Tibial artery (tissue), 4 donors: ENCODE results near the gene NADK2.
"Not testable (repeated sequence)": the region's sequence is repeated elsewhere in the genome, so short reads cannot be mapped to it uniquely, and the experiment has no call there.

ENCODE experiments used
- DNase-seq, 2 donors: peaks; one replicate each; pipeline ENCODE4 v3.0.0-alpha.2; 2019
- H3K27ac ChIP-seq, 2 donors: fragments of 200-600 bp; sonication (generic) in 1 of 2; 1 replicate in 1 of 2; 2 replicates in 1 of 2; pipeline ENCODE4 v1.5.1; 2018 to 2019; ENCODE audit warnings: mild to moderate bottlenecking in 1 of 2
- H3K27me3 ChIP-seq, 2 donors: fragments of 200-600 bp; sonication (generic) in 1 of 2; one replicate each; pipeline versions ENCODE4 v1.5.1 to v1.6.0; 2016 to 2019
- H3K36me3 ChIP-seq, 3 donors: fragments of 200-600 bp; sonication (generic) in 2 of 3; one replicate each; pipeline ENCODE4 v1.5.1; 2016 to 2019; ENCODE audit warnings: mild to moderate bottlenecking in 2 of 3
- H3K4me1 ChIP-seq, 4 donors: fragments of 200-600 bp; sonication (generic) in 2 of 4; 1 replicate in 3 of 4; 2 replicates in 1 of 4; pipeline ENCODE4 v1.5.1; 2016 to 2019
- H3K4me3 ChIP-seq, 2 donors: fragments of 200-600 bp; sonication (generic) in 1 of 2; 1 replicate in 1 of 2; 2 replicates in 1 of 2; pipeline ENCODE4 v1.5.1; 2018 to 2019; ENCODE audit warnings: mild to moderate bottlenecking in 2 of 2
- H3K9me3 ChIP-seq, 3 donors: fragments of 200-600 bp; sonication (generic) in 1 of 3; one replicate each; pipeline ENCODE4 v1.5.1; 2016 to 2019
- CTCF ChIP-seq, 2 experiments: fragments of 200-600 bp in 1 of 2; fragments of 450-650 bp in 1 of 2; IDR thresholded peaks; one replicate each; pipeline ENCODE4 v1.5.1; 2017 to 2019; ENCODE audit warnings: antibody characterized with exemption in 2 of 2, mild to moderate bottlenecking in 1 of 2, moderate library complexity in 1 of 2
- intact Hi-C: fragments of 100-400 bp; cut with DNase I; formaldehyde crosslinking; loops from one replicate; pipeline ENCODE4 v1.15.0; 2023; ENCODE audit warnings: low total_unique reads

NADK2 gene

GRCh38 chr5:36205329-36205728 is 36.4 kb downstream of the NADK2 start:
- no peak overlapping the region for H3K4me3 ChIP-seq
- DNase-seq: no peak
- H3K9me3 ChIP-seq: no peaks in the 10 kb centered on the region
- H3K4me1 ChIP-seq: peaks cover 0 to 6% (median 0%) of the 10 kb centered on the region in 4 donors
- H3K27me3 ChIP-seq: no peaks in the 10 kb centered on the region
- TF ChIP-seq CTCF (IDR thresholded peaks at IDR 0.05): no peak
- intact Hi-C loops: no loop called here
- H3K36me3 ChIP-seq: peaks cover 24 to 59% (median 53%) of the 10 kb centered on the region in 3 donors
- H3K27ac ChIP-seq: no peak overlapping the region

- Histone ChIP-seq H3K9me3 (no peaks in the 10 kb centered on the region), H3K36me3 (peaks cover 33 to 74% (median 64%) of the 10 kb centered on the region in 3 donors), H3K27me3 (no peaks in the 10 kb centered on the region), H3K27ac (no peak overlapping the region), H3K4me3 (no peak overlapping the region), H3K4me1 (peaks cover 0 to 6% (median 0%) of the 10 kb centered on the region in 4 donors)
- intact Hi-C loops: no loop called here
- no peak for DNase-seq
- TF ChIP-seq CTCF (IDR thresholded peaks at IDR 0.05): no peak
Measured at GRCh38 chr5:36202521-36202961, 39.2 kb downstream of the NADK2 start.

- H3K36me3 ChIP-seq: peaks cover 39 to 75% (median 67%) of the 10 kb centered on the region in 3 donors
Measured at GRCh38 chr5:36200513-36200912, 41.2 kb downstream of the NADK2 start.

GRCh38 chr5:36199620-36200019 is 42.1 kb downstream of the NADK2 start:
- H3K9me3 ChIP-seq: no peaks in the 10 kb centered on the region
- DNase-seq: no peak
- no peak overlapping the region for H3K4me3 ChIP-seq
- no peak for TF ChIP-seq CTCF (IDR thresholded peaks at IDR 0.05)
- no peak overlapping the region for H3K27ac ChIP-seq
- intact Hi-C loops: no loop called here
- H3K27me3 ChIP-seq: no peaks in the 10 kb centered on the region
- H3K4me1 ChIP-seq: peaks cover 0 to 6% (median 0%) of the 10 kb centered on the region in 4 donors
- H3K36me3 ChIP-seq: peaks cover 43 to 79% (median 67%) of the 10 kb centered on the region in 3 donors

More at GRCh38 chr5:36200513-36200912, 41.2 kb downstream of the NADK2 start:
- H3K27me3 ChIP-seq: no peaks in the 10 kb centered on the region
- peaks cover 0 to 6% (median 0%) of the 10 kb centered on the region in 4 donors for H3K4me1 ChIP-seq
- no peak overlapping the region for H3K27ac ChIP-seq
- H3K9me3 ChIP-seq: no peaks in the 10 kb centered on the region
- intact Hi-C loops: no loop called here
- DNase-seq: no peak
- no peak overlapping the region for H3K4me3 ChIP-seq
- TF ChIP-seq CTCF (IDR thresholded peaks at IDR 0.05): no peak

GRCh38 chr5:36198783-36199182 is 42.9 kb downstream of the NADK2 start:
- H3K27me3 ChIP-seq, H3K4me1 ChIP-seq, DNase-seq, H3K9me3 ChIP-seq, H3K4me3 ChIP-seq, H3K27ac ChIP-seq, intact Hi-C loops: not testable (repeated sequence)
- peaks cover 44 to 85% (median 66%) of the 10 kb centered on the region in 3 donors for H3K36me3 ChIP-seq

GRCh38 chr5:36198281-36198680 is 43.4 kb downstream of the NADK2 start:
- intact Hi-C loops: no loop called here
- H3K36me3 ChIP-seq: peaks cover 44 to 84% (median 68%) of the 10 kb centered on the region in 3 donors
- H3K4me1 ChIP-seq: peaks cover 0 to 6% (median 0%) of the 10 kb centered on the region in 4 donors
- no peak for DNase-seq
- no peaks in the 10 kb centered on the region for H3K27me3 ChIP-seq
- no peaks in the 10 kb centered on the region for H3K9me3 ChIP-seq
- no peak overlapping the region for H3K27ac ChIP-seq
- no peak overlapping the region for H3K4me3 ChIP-seq
- no peak for TF ChIP-seq CTCF (IDR thresholded peaks at IDR 0.05)
